ENCODE results near the gene POU4F3. TPM values are rescaled to one million over a fixed set of nuclear protein-coding genes. Genes with fewer than 3 reads are reported as not detected.

The POU4F3 gene
- total and polyA plus RNA-seq, 2 of the 8 experiments (the other 6 are each of a cell fraction or from before 2014, with no cell fraction given): 0.09 TPM; not detected in 1

DNA sequence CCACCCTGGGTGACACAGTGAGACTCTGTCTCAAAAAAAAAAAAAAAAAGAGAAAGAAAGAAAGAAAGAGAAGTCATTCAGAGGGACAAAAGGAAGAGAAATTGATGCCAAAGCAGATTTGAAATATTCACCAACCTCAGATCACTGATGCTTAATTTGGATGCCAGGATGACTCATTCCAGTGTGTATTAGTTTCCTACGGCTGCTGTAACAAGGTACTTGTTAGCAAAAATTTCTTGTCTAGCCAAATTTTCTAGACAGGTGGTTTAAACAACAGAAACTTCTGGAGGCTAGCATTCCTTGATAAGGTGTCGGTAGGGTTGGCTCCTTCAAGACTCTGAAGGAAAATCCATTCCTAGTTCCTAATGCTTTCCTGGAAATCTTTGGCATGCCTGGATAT, 42.1 kb downstream of the POU4F3 start:
- TF ChIP-seq KDM5A (IDR thresholded peaks at IDR 0.05; ENCODE audit: low read length) (no peak), YY1 (IDR thresholded peaks at IDR 0.05; ENCODE audit: low read depth, low read length) (no peak), KDM4A (IDR thresholded peaks at IDR 0.05; ENCODE audit: low read depth, low read length, severe bottlenecking) (no peak), GTF2F1 (IDR thresholded peaks at IDR 0.05; ENCODE audit: borderline replicate concordance, low read depth, low read length) (no peak), HDAC2 (IDR thresholded peaks at IDR 0.05; ENCODE audit: borderline replicate concordance in 1 of 2, low read depth in 2 of 2, low read length in 2 of 2) (no peak), CBX5 (IDR thresholded peaks at IDR 0.05; ENCODE audit: low read depth, low read length) (no peak), EGR1 (IDR thresholded peaks at IDR 0.05; ENCODE audit: borderline replicate concordance, low read depth, low read length) (no peak), GABPA (IDR thresholded peaks at IDR 0.05; ENCODE audit: borderline replicate concordance, insufficient read depth, low read length) (no peak), TCF12 (IDR thresholded peaks at IDR 0.05; ENCODE audit: low read depth, low read length) (no peak)
- 93% methylated on average over 2 of the region's 2 CpGs; no CpG with 5 or more reads in 1 of the 2 experiments for WGBS, 2 experiments (ENCODE audit: extremely low coverage in 1 of 2, insufficient coverage in 1 of 2, insufficient read length in 1 of 2, insufficient replicate concordance in 2 of 2, low coverage in 1 of 2, low lambda C conversion rate in 2 of 2, missing lambda C conversion rate in 1 of 2)
- H3K4me3 ChIP-seq (ENCODE audit: extremely low read depth in 1 of 4, insufficient read depth in 2 of 4, low read depth in 3 of 4, low read length in 4 of 4): no peak overlapping the region

More for the DNA sequence above, 42.1 kb downstream of the POU4F3 start:
- Histone ChIP-seq H3K14ac (ENCODE audit: insufficient read length) (no peak overlapping the region), H3K27ac (ENCODE audit: low read depth, low read length) (no peak overlapping the region), H3K79me2 (ENCODE audit: control insufficient read depth in 1 of 2, insufficient read depth in 2 of 2, low read length in 2 of 2) (no peaks in the 10 kb centered on the region), H2BK120ac (replicated peaks; ENCODE audit: low read depth, low read length) (no peak overlapping the region), H3K56ac (replicated peaks; ENCODE audit: insufficient read length, low read depth, low read length) (no peak overlapping the region), H3K79me1 (ENCODE audit: low read depth, low read length) (no peaks in the 10 kb centered on the region), H3K4ac (replicated peaks; ENCODE audit: insufficient read length, low read depth, low read length) (no peak overlapping the region), H3K36me3 (ENCODE audit: control insufficient read depth in 2 of 4, insufficient read depth in 4 of 4, low read length in 3 of 4) (no peaks in the 10 kb centered on the region), H4K20me1 (replicated peaks in 1 of 2; ENCODE audit: control insufficient read depth in 1 of 2, insufficient read depth in 2 of 2, low read length in 2 of 2) (no peaks in the 10 kb centered on the region), H2BK12ac (ENCODE audit: low read depth, low read length) (no peak overlapping the region), H3K4me1 (replicated peaks in 1 of 4; ENCODE audit: control insufficient read depth in 3 of 4, insufficient read depth in 4 of 4, low read length in 3 of 4) (no peaks in the 10 kb centered on the region), H4K8ac (ENCODE audit: extremely low read depth, insufficient read depth, low read length) (no peak overlapping the region), H3K18ac (ENCODE audit: extremely low read depth, low read length) (no peak overlapping the region), H3K4me2 (ENCODE audit: insufficient read depth in 1 of 2, low read depth in 2 of 2, low read length in 2 of 2) (no peak overlapping the region), H2AFZ (ENCODE audit: low read length) (no peak overlapping the region), H3K9ac (replicated peaks in 1 of 4; ENCODE audit: extremely low read depth in 1 of 4, low read depth in 3 of 4, low read length in 3 of 4) (no peak overlapping the region), H3K23ac (ENCODE audit: insufficient read length) (no peak overlapping the region), H2BK15ac (ENCODE audit: low read length) (no peak overlapping the region), H3K27me3 (replicated peaks in 1 of 4; ENCODE audit: control insufficient read depth in 3 of 4, extremely low read depth in 1 of 4, insufficient read depth in 3 of 4, low read length in 3 of 4) (no peaks in the 10 kb centered on the region; a peak in 2 of 7 replicates), H3K23me2 (ENCODE audit: low read depth, low read length) (no peaks in the 10 kb centered on the region), H4K5ac (ENCODE audit: insufficient read length, low read depth, low read length) (no peak overlapping the region), H2BK20ac (ENCODE audit: low read length) (no peak overlapping the region), H3K9me3 (ENCODE audit: insufficient read depth in 2 of 2, low read depth in 1 of 2, low read length in 1 of 2) (no peaks in the 10 kb centered on the region), H2AK5ac (ENCODE audit: low read depth, low read length) (no peak overlapping the region), H2BK5ac (ENCODE audit: low read depth, low read length) (no peak overlapping the region), H4K91ac (replicated peaks; ENCODE audit: insufficient read length, low read length) (no peak overlapping the region)
- ChIA-PET POLR2A (ENCODE audit: partially characterized antibody) (no interaction called here), CTCF (ENCODE audit: partially characterized antibody) (interaction anchor here (1.0 kb wide), 1 partner anchor 10 kb away, joined by 4 read pairs; no protein-coding TSS in a partner anchor)
- no peak for FAIRE-seq
- DNase-seq (ENCODE audit: low read depth in 1 of 2, low spot score in 2 of 2): no peak

Data from H1 (cell line).